Osteoblast (primary cell): ENCODE measurements around the gene OR4M1. TPM values are rescaled to one million over a fixed set of nuclear protein-coding genes. Genes with fewer than 3 reads are reported as not detected.
"Not testable (repeated sequence)": the region's sequence is repeated elsewhere in the genome, so short reads cannot be mapped to it uniquely, and the experiment has no call there.

Experiments used
- DNase-seq: peaks from one replicate; pipeline ENCODE4 v3.0.0; 2011; ENCODE audit warnings: low spot score, mixed read lengths; ENCODE audit not compliant: insufficient read length; ENCODE audit errors: missing footprints
- H2AFZ ChIP-seq: 2 replicates; pipeline ENCODE4 v1.6.0; 2011; ENCODE audit warnings: mild to moderate bottlenecking, low read length
- H3K27ac ChIP-seq: 2 replicates; pipeline ENCODE4 v1.5.1; 2011; ENCODE audit warnings: mild to moderate bottlenecking, low read depth, low read length, moderate library complexity
- H3K27me3 ChIP-seq: 2 replicates; pipeline ENCODE4 v1.6.0; 2012; ENCODE audit warnings: mild to moderate bottlenecking, control low read depth, inconsistent platforms, low read length, moderate library complexity; ENCODE audit not compliant: insufficient read depth
- H3K36me3 ChIP-seq: 2 replicates; pipeline ENCODE4 v1.5.1; 2011; ENCODE audit warnings: mild to moderate bottlenecking, low read length, control low read depth, moderate library complexity; ENCODE audit not compliant: insufficient read depth
- H3K4me1 ChIP-seq: 2 replicates; pipeline ENCODE4 v1.5.1; 2011; ENCODE audit warnings: mild to moderate bottlenecking, low read length, control low read depth, moderate library complexity; ENCODE audit not compliant: insufficient read depth
- H3K4me2 ChIP-seq: 2 replicates; pipeline ENCODE4 v1.6.0; 2011; ENCODE audit warnings: mild to moderate bottlenecking, low read length; ENCODE audit not compliant: insufficient read depth
- H3K4me3 ChIP-seq: fragments of 200-600 bp; sonication (generic); 3 replicates; pipeline ENCODE4 v1.5.1; 2012; ENCODE audit warnings: mild to moderate bottlenecking, low read length, inconsistent platforms; ENCODE audit not compliant: insufficient read depth
- H3K79me2 ChIP-seq: 2 replicates; pipeline ENCODE4 v1.6.0; 2012; ENCODE audit warnings: mild to moderate bottlenecking, low read length, control low read depth, inconsistent platforms; ENCODE audit not compliant: insufficient read depth
- H3K9me3 ChIP-seq: 2 replicates; pipeline ENCODE4 v1.5.1; 2011; ENCODE audit warnings: low read depth, low read length, control low read depth
- H4K20me1 ChIP-seq: 2 replicates; pipeline ENCODE4 v1.6.0; 2012; ENCODE audit warnings: mild to moderate bottlenecking, low read length, control low read depth; ENCODE audit not compliant: insufficient read depth
- CTCF ChIP-seq: IDR thresholded peaks from 2 replicates; pipeline ENCODE4 v1.5.1; 2011; ENCODE audit warnings: mild to moderate bottlenecking, low read depth, low read length, moderate library complexity; ENCODE audit errors: extremely low read depth
- total RNA-seq: library from RNA; depleted of rRNA; stranded (reverse); fragments of >200 nt; gene quantifications from 2 replicates; pipeline ENCODE4 v1.2.3, GENCODE V29; 2012

The OR4M1 gene
- total RNA-seq, 1 donor, result not detected

GRCh38 chr14:19754172-19754571 lies 19.1 kb upstream of the OR4M1 start:
- Histone ChIP-seq H3K36me3 (no peaks in the 10 kb centered on the region), H2AFZ (no peak overlapping the region), H3K9me3 (no peaks in the 10 kb centered on the region), H3K4me3 (no peak overlapping the region), H3K27ac (no peak overlapping the region), H3K4me1 (no peaks in the 10 kb centered on the region), H3K4me2 (no peak overlapping the region), H3K79me2 (no peaks in the 10 kb centered on the region), H3K27me3 (no peaks in the 10 kb centered on the region), H4K20me1 (no peaks in the 10 kb centered on the region)
- DNase-seq, result no peak
- TF ChIP-seq CTCF, result no peak

- peaks cover 12% of the 10 kb centered on the region for H3K9me3 ChIP-seq
- H3K79me2 ChIP-seq, H3K4me2 ChIP-seq, H3K36me3 ChIP-seq, H2AFZ ChIP-seq, H3K4me1 ChIP-seq, H3K27me3 ChIP-seq, DNase-seq, H4K20me1 ChIP-seq, H3K4me3 ChIP-seq, H3K27ac ChIP-seq: not testable (repeated sequence)
These were observed 1.8 kb upstream of the OR4M1 start for GRCh38 chr14:19771491-19771890.

- no peak for TF ChIP-seq CTCF
- H2AFZ ChIP-seq, result no peak overlapping the region
- DNase-seq, result no peak
- H3K4me3 ChIP-seq, result no peak overlapping the region
- H3K27me3 ChIP-seq, result no peaks in the 10 kb centered on the region
- peaks cover 12% of the 10 kb centered on the region for H3K9me3 ChIP-seq
- no peaks in the 10 kb centered on the region for H3K79me2 ChIP-seq
- H3K4me1 ChIP-seq, result no peaks in the 10 kb centered on the region
- no peaks in the 10 kb centered on the region for H4K20me1 ChIP-seq
- no peak overlapping the region for H3K4me2 ChIP-seq
- H3K27ac ChIP-seq, result no peak overlapping the region
- H3K36me3 ChIP-seq, result no peaks in the 10 kb centered on the region
These were observed 1.3 kb upstream of the OR4M1 start for GRCh38 chr14:19771895-19772430.

- H3K27me3 ChIP-seq, H3K4me3 ChIP-seq, DNase-seq, H3K27ac ChIP-seq, H4K20me1 ChIP-seq, H3K4me1 ChIP-seq, H3K36me3 ChIP-seq, H3K4me2 ChIP-seq, H3K79me2 ChIP-seq, H2AFZ ChIP-seq: not testable (repeated sequence)
- peaks cover 12% of the 10 kb centered on the region for H3K9me3 ChIP-seq
These were observed 850 bp upstream of the OR4M1 start for GRCh38 chr14:19772454-19772853.

GRCh38 chr14:19775587-19775986 lies 2.3 kb downstream of the OR4M1 start:
- Histone ChIP-seq H3K4me2 (no peak overlapping the region), H3K27me3 (no peaks in the 10 kb centered on the region), H3K27ac (no peak overlapping the region), H3K9me3 (peaks cover 16% of the 10 kb centered on the region), H2AFZ (no peak overlapping the region), H3K79me2 (no peaks in the 10 kb centered on the region), H3K4me1 (no peaks in the 10 kb centered on the region), H3K4me3 (no peak overlapping the region), H3K36me3 (no peaks in the 10 kb centered on the region), H4K20me1 (no peaks in the 10 kb centered on the region)
- TF ChIP-seq CTCF, result no peak
- DNase-seq, result no peak

- not testable (repeated sequence) for H3K27ac ChIP-seq, H3K36me3 ChIP-seq
These were observed 12.5 kb downstream of the OR4M1 start for GRCh38 chr14:19785848-19786247.

GRCh38 chr14:19787318-19787717 lies 14.0 kb downstream of the OR4M1 start:
- not testable (repeated sequence) for H3K9me3 ChIP-seq, H3K79me2 ChIP-seq

More at GRCh38 chr14:19785848-19786247, 12.5 kb downstream of the OR4M1 start:
- H3K79me2 ChIP-seq, H3K27me3 ChIP-seq, H2AFZ ChIP-seq, H3K4me3 ChIP-seq, H3K4me1 ChIP-seq, H3K9me3 ChIP-seq, H3K4me2 ChIP-seq, H4K20me1 ChIP-seq, DNase-seq: not testable (repeated sequence)

More at GRCh38 chr14:19787318-19787717, 14.0 kb downstream of the OR4M1 start:
- H3K27ac ChIP-seq, H3K36me3 ChIP-seq, H3K4me2 ChIP-seq, DNase-seq, H2AFZ ChIP-seq, H3K4me3 ChIP-seq, H3K27me3 ChIP-seq, H4K20me1 ChIP-seq, H3K4me1 ChIP-seq: not testable (repeated sequence)
